Type B pancreatic cell (in vitro differentiated cells): ENCODE results near the gene MYH8. TPM values are rescaled to one million over a fixed set of nuclear protein-coding genes. Genes with fewer than 3 reads are reported as not detected.

Experiments
- DNase-seq: peaks from one replicate; pipeline ENCODE4 v3.0.0; 2021; ENCODE audit warnings: mixed read lengths; ENCODE audit not compliant: unreplicated experiment; ENCODE audit errors: extremely low spot score
- H3K27ac Mint-ChIP-seq: 2 replicates; pipeline ENCODE4 v1.8.0; 2021; ENCODE audit warnings: mild to moderate bottlenecking, mixed read lengths
- H3K27me3 Mint-ChIP-seq: 2 replicates; pipeline ENCODE4 v1.8.0; 2021; ENCODE audit warnings: mixed read lengths
- H3K36me3 Mint-ChIP-seq: 2 replicates; pipeline ENCODE4 v1.8.0; 2021; ENCODE audit warnings: mixed read lengths
- H3K4me1 Mint-ChIP-seq: one replicate; pipeline ENCODE4 v1.8.0; 2021; ENCODE audit warnings: mixed read lengths; ENCODE audit not compliant: unreplicated experiment
- H3K4me3 Mint-ChIP-seq: 2 replicates; pipeline ENCODE4 v1.8.0; 2021; ENCODE audit warnings: mild to moderate bottlenecking, mixed read lengths
- H3K9me3 Mint-ChIP-seq: 2 replicates; pipeline ENCODE4 v1.8.0; 2021; ENCODE audit warnings: mixed read lengths
- CTCF ChIP-seq: fragments of 200-600 bp; sonication (generic); conservative IDR thresholded peaks from 2 replicates; pipeline ENCODE4 v1.5.0; 2021; ENCODE audit warnings: antibody characterized with exemption, mild to moderate bottlenecking
- total RNA-seq: library from RNA; stranded (reverse); gene quantifications from 2 replicates; pipeline ENCODE4 v1.2.1, GENCODE V29; 2021; ENCODE audit warnings: low replicate concordance

The MYH8 gene
- total RNA-seq, 1 donor from 2014 or later, result 0.68 TPM

DNA sequence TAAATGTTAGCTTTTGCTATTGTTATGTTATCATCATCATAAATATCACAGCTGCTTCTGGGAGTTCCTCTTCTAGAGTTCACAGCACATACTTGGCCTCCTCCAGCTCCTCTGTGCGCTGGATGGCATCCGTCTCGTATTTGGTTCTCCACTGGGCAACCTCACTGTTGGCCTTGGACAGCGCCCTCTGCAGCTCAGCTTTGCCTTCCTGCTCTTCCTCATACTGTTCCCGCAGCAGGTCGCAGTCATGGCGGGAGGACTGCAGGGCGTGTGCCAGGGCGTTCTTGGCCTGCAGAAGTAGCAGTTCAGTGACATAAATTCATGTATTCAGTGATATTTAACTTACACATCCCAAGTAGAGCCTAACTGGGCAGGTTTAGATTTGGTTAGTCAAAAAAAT lies 23.4 kb downstream of the MYH8 start:
- no peaks in the 10 kb centered on the region for H3K4me1 Mint-ChIP-seq
- no peak for TF ChIP-seq CTCF
- H3K27ac Mint-ChIP-seq, result no peak overlapping the region
- no peaks in the 10 kb centered on the region for H3K9me3 Mint-ChIP-seq
- H3K4me3 Mint-ChIP-seq, result no peak overlapping the region
- no peaks in the 10 kb centered on the region for H3K27me3 Mint-ChIP-seq
- DNase-seq, result no peak
- H3K36me3 Mint-ChIP-seq, result no peaks in the 10 kb centered on the region

DNA sequence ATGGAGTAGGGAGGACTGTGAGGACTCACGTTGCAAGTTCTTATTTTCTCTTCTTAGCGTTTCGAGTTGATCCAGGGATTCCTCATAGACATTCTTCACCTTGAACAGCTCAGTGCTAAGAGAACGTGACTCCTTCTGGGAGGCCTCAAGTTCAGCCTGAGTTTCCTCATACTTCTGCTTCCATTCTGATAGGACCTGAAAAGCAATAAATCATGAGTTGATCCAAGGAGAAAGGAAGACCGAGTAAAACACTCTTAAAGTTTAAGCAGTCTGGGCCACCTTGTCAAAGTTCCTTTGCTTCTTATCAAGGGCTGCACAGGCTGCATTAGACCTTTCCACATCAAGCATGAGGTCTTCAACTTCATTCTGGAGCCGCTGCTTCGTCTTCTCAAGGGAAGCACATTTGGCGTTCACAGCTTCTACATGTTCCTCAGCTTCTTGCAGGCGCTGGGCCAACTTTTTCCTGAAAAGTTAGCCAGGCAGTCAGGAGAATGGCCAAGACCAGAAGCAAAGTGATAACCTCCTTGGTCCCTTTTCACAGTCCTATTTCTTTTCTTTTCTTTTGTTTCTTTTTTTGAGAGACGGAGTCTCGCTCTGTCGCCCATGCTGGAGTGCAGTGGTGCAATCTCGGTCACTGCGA lies 25.1 kb downstream of the MYH8 start:
- DNase-seq, result no peak
- no peaks in the 10 kb centered on the region for H3K36me3 Mint-ChIP-seq
- TF ChIP-seq CTCF, result no peak
- no peaks in the 10 kb centered on the region for H3K4me1 Mint-ChIP-seq
- H3K27me3 Mint-ChIP-seq, result peaks cover 13% of the 10 kb centered on the region
- peak overlapping the region; percentile 25 for H3K27ac Mint-ChIP-seq
- H3K9me3 Mint-ChIP-seq, result no peaks in the 10 kb centered on the region
- no peak overlapping the region for H3K4me3 Mint-ChIP-seq

DNA sequence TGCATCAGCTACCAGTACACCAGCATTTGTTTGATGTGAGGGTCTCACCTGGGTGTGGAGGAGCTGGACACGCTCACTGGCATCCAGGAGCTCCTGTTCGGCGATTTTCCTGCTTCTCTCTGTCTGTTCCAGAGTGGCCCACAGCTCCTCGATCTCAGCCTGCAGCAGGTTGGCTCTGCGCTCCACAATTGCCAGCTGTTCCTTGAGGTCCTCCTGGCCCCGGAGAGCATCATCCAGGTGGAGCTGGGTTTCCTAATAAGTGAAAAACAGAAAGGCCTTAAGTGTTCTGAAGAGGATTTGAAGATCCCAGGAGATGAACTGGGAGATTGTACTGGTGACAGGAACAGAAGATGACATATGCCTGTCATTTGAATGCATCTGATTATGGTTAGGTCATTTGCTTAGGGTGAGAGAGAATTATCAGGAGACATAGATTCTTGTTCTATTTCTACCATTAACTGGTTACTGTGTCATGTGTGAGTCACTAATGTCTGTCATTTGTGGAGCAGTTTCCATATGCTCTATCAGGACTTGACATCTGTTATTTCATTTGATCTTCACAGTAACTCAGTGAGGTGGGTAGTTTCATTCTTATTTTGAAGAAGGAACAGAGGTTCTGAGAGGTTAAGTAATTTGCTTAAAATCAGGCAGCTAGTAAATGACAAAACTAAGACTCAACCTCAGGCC lies 27.4 kb downstream of the MYH8 start:
- Mint-ChIP-seq H3K36me3 (no peaks in the 10 kb centered on the region), H3K4me3 (no peak overlapping the region), H3K27ac (no peak overlapping the region), H3K9me3 (no peaks in the 10 kb centered on the region), H3K4me1 (no peaks in the 10 kb centered on the region), H3K27me3 (peaks cover 20% of the 10 kb centered on the region)
- TF ChIP-seq CTCF, result no peak
- no peak for DNase-seq

- no peak overlapping the region for H3K27ac Mint-ChIP-seq
- no peaks in the 10 kb centered on the region for H3K4me1 Mint-ChIP-seq
- no peak overlapping the region for H3K4me3 Mint-ChIP-seq
- H3K27me3 Mint-ChIP-seq, result peaks cover 20% of the 10 kb centered on the region
- H3K9me3 Mint-ChIP-seq, result no peaks in the 10 kb centered on the region
- no peaks in the 10 kb centered on the region for H3K36me3 Mint-ChIP-seq
- no peak for TF ChIP-seq CTCF
- no peak for DNase-seq
Observed at GRCh38 chr17:10392880-10393279, 28.9 kb downstream of the MYH8 start.

GRCh38 chr17:10385871-10386270 lies 35.9 kb downstream of the MYH8 start:
- H3K27ac Mint-ChIP-seq, result no peak overlapping the region
- H3K4me3 Mint-ChIP-seq, result no peak overlapping the region
- TF ChIP-seq CTCF, result no peak
- H3K4me1 Mint-ChIP-seq, result no peaks in the 10 kb centered on the region
- DNase-seq, result no peak
- no peaks in the 10 kb centered on the region for H3K36me3 Mint-ChIP-seq
- peaks cover 5% of the 10 kb centered on the region for H3K9me3 Mint-ChIP-seq
- H3K27me3 Mint-ChIP-seq, result peaks cover 14% of the 10 kb centered on the region
